Natural killer cell (primary cell): ENCODE results near the gene DUSP28. TPM values are rescaled to one million over a fixed set of nuclear protein-coding genes. Genes with fewer than 3 reads are reported as not detected.

Source experiments
- ATAC-seq, 3 donors: fragments of 150-1000 bp in 2 of 3; fragments of 200-7000 bp in 1 of 3; cut with Tn5 transposase; 1 replicate in 1 of 3; 2 replicates in 2 of 3; pipeline ENCODE4 v1.10.0; 2021; ENCODE audit warnings: mild to moderate bottlenecking in 2 of 3, moderate library complexity in 2 of 3
- DNase-seq, 2 donors: peaks; one replicate each; pipeline versions ENCODE4 v3.0.0 to v3.0.0-alpha.2; 2013 to 2021; ENCODE audit warnings: mixed read lengths in 1 of 2
- H3K27ac ChIP-seq: one replicate; pipeline ENCODE4 v1.5.1; 2013; ENCODE audit warnings: mild to moderate bottlenecking, low read length
- H3K27me3 ChIP-seq: one replicate; pipeline ENCODE4 v1.6.1; 2013; ENCODE audit warnings: low read length; ENCODE audit not compliant: control insufficient read depth, insufficient read depth
- H3K36me3 ChIP-seq: one replicate; pipeline ENCODE4 v1.6.1; 2013; ENCODE audit warnings: low read length; ENCODE audit not compliant: control insufficient read depth, insufficient read depth
- H3K4me1 ChIP-seq: one replicate; pipeline ENCODE4 v1.6.1; 2013; ENCODE audit warnings: low read length; ENCODE audit not compliant: control insufficient read depth, insufficient read depth
- H3K4me3 ChIP-seq: one replicate; pipeline ENCODE4 v1.5.1; 2013; ENCODE audit warnings: low read length
- H3K9me3 ChIP-seq: one replicate; pipeline ENCODE4 v1.6.1; 2013; ENCODE audit warnings: low read length; ENCODE audit not compliant: control insufficient read depth, insufficient read depth
- H3K27ac Mint-ChIP-seq, 2 donors: one replicate each; pipeline ENCODE4 v1.8.0; 2022; ENCODE audit warnings: mild to moderate bottlenecking in 2 of 2, mixed read lengths in 2 of 2, moderate library complexity in 1 of 2
- H3K27me3 Mint-ChIP-seq, 2 donors: one replicate each; pipeline ENCODE4 v1.8.0; 2022; ENCODE audit warnings: low read depth in 2 of 2, mixed read lengths in 2 of 2
- H3K36me3 Mint-ChIP-seq: one replicate; pipeline ENCODE4 v1.8.0; 2022; ENCODE audit warnings: mixed read lengths
- H3K4me1 Mint-ChIP-seq, 2 donors: one replicate each; pipeline ENCODE4 v1.8.0; 2022; ENCODE audit warnings: mixed read lengths in 2 of 2
- H3K4me3 Mint-ChIP-seq: one replicate; pipeline ENCODE4 v1.8.0; 2022; ENCODE audit warnings: mild to moderate bottlenecking, moderate library complexity, mixed read lengths
- H3K9me3 Mint-ChIP-seq, 2 donors: one replicate each; pipeline ENCODE4 v1.8.0; 2022; ENCODE audit warnings: mixed read lengths in 2 of 2
- CTCF ChIP-seq: fragments of 200-600 bp; IDR thresholded peaks from one replicate; pipeline ENCODE4 v1.8.0; 2022; ENCODE audit warnings: antibody characterized with exemption
- WGBS: methylation state at CpG from one replicate; pipeline ENCODE4 v1.1.7; 2013; ENCODE audit warnings: missing lambda C conversion rate; ENCODE audit not compliant: insufficient coverage; 5-methylcytosine and 5-hydroxymethylcytosine counted together
- intact Hi-C: fragments of 100-400 bp; cut with micrococcal nuclease; formaldehyde crosslinking; loops from one replicate; pipeline ENCODE4 v1.14.2; 2022
- total RNA-seq, 4 donors: library from RNA; stranded (reverse); fragments of 120-200 nt in 1 of 4; gene quantifications; one replicate each; pipeline versions ENCODE4 v1.2.3 to v1.2.4, GENCODE V29; 2013 to 2022

Gene DUSP28, protein sequence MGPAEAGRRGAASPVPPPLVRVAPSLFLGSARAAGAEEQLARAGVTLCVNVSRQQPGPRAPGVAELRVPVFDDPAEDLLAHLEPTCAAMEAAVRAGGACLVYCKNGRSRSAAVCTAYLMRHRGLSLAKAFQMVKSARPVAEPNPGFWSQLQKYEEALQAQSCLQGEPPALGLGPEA
- 10 to 100 TPM; 13.5 to 25.2 (median 18.5) TPM for total RNA-seq
- 16.9 TPM for total RNA-seq (2013)

DNA sequence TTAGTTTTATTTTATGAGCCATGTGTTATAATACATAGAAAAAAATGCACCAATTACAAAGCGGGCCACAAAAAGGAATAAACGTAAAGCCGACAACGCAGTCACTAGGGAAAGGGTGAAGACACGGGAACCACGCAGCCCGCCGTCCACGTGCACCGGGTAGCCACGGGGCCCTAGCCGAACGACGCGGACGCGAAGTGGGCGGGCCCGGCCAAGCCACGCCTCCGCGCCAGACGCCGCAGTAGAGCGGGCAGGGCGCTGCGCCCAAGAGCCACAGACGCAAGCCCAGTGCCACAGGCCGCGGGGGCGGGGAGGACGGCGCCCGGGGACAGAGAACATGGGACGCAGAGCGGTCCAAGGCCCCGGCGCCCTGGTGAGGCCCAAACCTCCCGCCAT lies at the start of gene DUSP28:
Gene DUSP28 (plus strand): TSS at position 274 of the 396 bp plus-strand sequence. CDS start 328 bp downstream, outside the sequence.
- ATAC-seq = peak; percentile 60 to 79 (median 70)
- H3K4me1 ChIP-seq = peaks cover 72% of the 10 kb centered on the region
- Mint-ChIP-seq H3K36me3 (no peaks in the 10 kb centered on the region), H3K27me3 (no peaks in the 10 kb centered on the region), H3K9me3 (no peaks in the 10 kb centered on the region), H3K4me3 (peak within 1 kb of the TSS; percentile 93), H3K27ac (peak within 1 kb of the TSS; percentile 99), H3K4me1 (peaks cover 54 to 73% of the 10 kb centered on the region in 2 donors)
- peak within 1 kb of the TSS; percentile 62 for H3K4me3 ChIP-seq
- WGBS = under 1% methylated on average over 39 of the region's 39 CpGs
- TF ChIP-seq CTCF = no peak
- H3K36me3 ChIP-seq = peaks cover 4% of the 10 kb centered on the region
- peak; percentile 94 for DNase-seq
- H3K27ac ChIP-seq = peak within 1 kb of the TSS; percentile 96
- H3K27me3 ChIP-seq = no peaks in the 10 kb centered on the region
- no peaks in the 10 kb centered on the region for H3K9me3 ChIP-seq
- intact Hi-C loops = loop anchor here (1.0 to 10.0 kb wide), 4 partner anchors 9 to 1203 kb away; partner anchors contain the start of genes HDLBP and SEPTIN2

- WGBS = 94% methylated on average over 12 of the region's 12 CpGs
- H3K9me3 ChIP-seq = no peaks in the 10 kb centered on the region
- Mint-ChIP-seq H3K4me3 (no peak overlapping the region), H3K9me3 (no peaks in the 10 kb centered on the region), H3K27ac (peak overlapping the region; percentile 16 to 51), H3K4me1 (peaks cover 6 to 20% of the 10 kb centered on the region in 2 donors), H3K36me3 (no peaks in the 10 kb centered on the region), H3K27me3 (no peaks in the 10 kb centered on the region)
- ATAC-seq (no peak), DNase-seq (no peak)
- no peaks in the 10 kb centered on the region for H3K27me3 ChIP-seq
- H3K4me3 ChIP-seq = no peak overlapping the region
- no peaks in the 10 kb centered on the region for H3K36me3 ChIP-seq
- TF ChIP-seq CTCF = no peak
- intact Hi-C loops = loop anchor here (10.0 kb wide), 2 partner anchors 54 to 194 kb away; partner anchors contain the start of genes DUSP28 and RNPEPL1
- H3K27ac ChIP-seq = no peak overlapping the region
- peaks cover 10% of the 10 kb centered on the region for H3K4me1 ChIP-seq
Measured at GRCh38 chr2:240510513-240511210, 49.5 kb upstream of the DUSP28 start.

GRCh38 chr2:240511351-240512108 lies 48.6 kb upstream of the DUSP28 start:
- peaks cover 10% of the 10 kb centered on the region for H3K4me1 ChIP-seq
- Mint-ChIP-seq H3K27me3 (no peaks in the 10 kb centered on the region), H3K4me1 (peaks cover 6 to 20% of the 10 kb centered on the region in 2 donors), H3K27ac (no peak overlapping the region), H3K36me3 (no peaks in the 10 kb centered on the region), H3K4me3 (no peak overlapping the region), H3K9me3 (no peaks in the 10 kb centered on the region)
- 92% methylated on average over 31 of the region's 31 CpGs for WGBS
- no peak overlapping the region for H3K27ac ChIP-seq
- H3K9me3 ChIP-seq = no peaks in the 10 kb centered on the region
- DNase-seq (no peak), ATAC-seq (no peak)
- H3K4me3 ChIP-seq = no peak overlapping the region
- intact Hi-C loops = loop anchor here (10.0 kb wide), 2 partner anchors 53 to 193 kb away; partner anchors contain the start of genes DUSP28 and RNPEPL1
- no peak for TF ChIP-seq CTCF
- no peaks in the 10 kb centered on the region for H3K27me3 ChIP-seq
- no peaks in the 10 kb centered on the region for H3K36me3 ChIP-seq
